Hindlimb muscle (tissue), 1 donor: ENCODE measurements around the gene IL19. TPM values are rescaled to one million over a fixed set of nuclear protein-coding genes. Genes with fewer than 3 reads are reported as not detected.
A peak's percentile ranks its signal among the peaks of the same experiment; 100 is the strongest.
"Not testable (repeated sequence)": the region's sequence is repeated elsewhere in the genome, so short reads cannot be mapped to it uniquely, and the experiment has no call there.

ENCODE experiments used
- DNase-seq: peaks from one replicate; pipeline ENCODE4 v3.0.0-alpha.2; 2013
- polyA plus RNA-seq: library from polyadenylated mRNA; unstranded; fragments of 120-200 nt; gene quantifications from one replicate; pipeline ENCODE4 v1.2.1, GENCODE V29; 2013; ENCODE audit not compliant: insufficient read length

IL19 gene
- polyA plus RNA-seq, 1 donor = not detected

DNA sequence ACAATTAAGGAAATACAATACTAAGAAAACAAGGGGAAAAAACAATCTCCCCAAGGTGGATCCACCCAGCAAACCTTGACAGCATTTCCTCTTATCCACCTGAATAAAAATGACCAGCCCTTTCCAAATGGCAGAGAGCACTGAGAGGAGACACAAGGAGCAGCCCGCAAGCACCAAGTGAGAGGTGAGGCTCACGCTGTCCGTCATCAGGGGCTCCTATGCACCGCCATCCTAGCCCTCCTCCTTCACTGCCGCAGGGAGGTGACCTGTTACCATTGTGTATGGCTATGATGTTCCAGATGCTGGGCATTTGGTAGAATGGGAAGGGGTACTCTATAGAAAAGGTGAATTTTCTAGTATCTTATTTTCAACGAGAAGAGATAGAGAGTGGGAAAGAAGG lies 63.6 kb downstream of the IL19 start:
- DNase-seq = no peak

DNA sequence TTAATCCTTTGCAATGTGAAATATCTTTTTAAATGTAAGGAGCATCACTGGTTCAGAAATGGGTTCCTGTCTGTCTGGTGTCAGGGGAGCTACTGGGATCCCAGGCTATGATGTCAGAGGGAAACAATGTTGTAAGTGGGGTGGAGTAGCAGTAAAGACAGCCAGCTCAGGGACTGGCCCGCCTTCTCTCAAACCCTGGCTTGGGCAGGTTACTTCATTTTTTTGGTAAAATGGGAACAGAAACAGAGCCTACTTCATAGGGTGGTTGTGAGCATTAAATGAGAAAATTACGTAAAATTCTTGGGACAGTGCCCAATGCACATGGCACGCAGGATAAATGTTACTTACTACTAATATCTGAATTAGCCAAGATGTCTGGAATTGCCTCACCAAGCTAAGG lies 64.1 kb downstream of the IL19 start:
- DNase-seq = no peak

DNA sequence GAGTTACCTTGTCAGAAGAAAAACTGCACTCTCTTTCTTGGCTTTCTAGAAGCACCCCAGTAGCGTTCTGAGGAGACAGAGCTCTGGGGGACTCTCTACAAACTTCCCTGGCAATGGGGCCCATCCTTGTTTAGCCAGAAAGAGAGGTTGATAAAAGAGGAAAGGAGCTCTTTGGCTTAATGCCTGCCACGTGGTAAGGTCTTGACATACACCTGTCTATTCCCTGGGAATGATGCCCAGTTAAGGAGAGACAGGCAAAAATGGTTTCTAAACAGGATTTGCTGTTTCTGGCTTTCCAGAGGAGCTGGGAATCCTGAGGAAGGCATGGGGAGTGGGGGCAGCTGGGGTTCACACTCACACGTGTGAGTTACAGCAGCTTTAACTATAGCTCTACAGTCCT lies 64.6 kb downstream of the IL19 start:
- DNase-seq = no peak

DNA sequence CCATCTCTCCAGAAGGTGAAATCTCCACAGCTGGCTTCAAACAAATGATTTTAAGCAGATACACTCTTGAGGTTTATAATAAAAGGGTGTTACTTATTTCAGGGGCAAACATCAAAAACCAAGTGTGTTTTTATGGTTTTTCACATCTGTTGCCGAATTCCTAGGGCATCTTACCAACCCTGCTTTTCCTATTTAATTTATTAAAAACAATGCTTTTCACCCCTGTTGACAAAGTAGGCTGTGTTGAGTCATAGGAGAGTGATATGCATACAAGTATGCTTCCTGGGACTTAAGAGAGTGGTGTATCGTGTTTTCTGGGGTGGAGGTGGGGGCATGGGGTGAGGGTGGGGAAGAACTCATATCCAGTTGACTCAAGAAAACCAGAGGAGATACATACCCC lies 65.5 kb downstream of the IL19 start:
- DNase-seq = no peak

DNA sequence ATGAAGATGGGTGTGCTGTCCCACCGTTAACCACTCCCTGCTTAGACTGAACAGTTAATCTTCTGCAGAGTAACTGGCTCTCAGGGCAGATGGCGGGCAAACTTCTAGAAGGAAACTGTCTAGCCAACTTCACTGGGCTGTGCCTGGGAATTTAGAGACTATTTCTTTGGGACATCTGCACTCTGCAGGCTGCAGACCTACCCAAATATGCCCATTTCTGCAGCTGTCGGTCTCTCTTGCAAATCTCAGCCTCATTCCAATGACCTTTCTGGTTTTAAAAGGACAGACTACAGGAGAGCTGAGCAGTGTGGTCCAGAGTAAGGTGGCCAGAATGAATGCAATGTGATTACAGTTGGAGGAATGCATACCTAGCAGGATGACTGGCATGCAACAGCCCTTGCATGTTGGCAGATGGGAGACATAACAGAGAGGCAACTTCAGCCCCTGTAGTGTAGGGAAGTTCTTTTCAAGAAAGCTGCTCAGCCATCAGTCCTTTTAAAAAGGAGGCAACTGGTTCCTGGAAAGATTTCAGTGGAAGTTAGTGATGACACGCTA lies 68.5 kb downstream of the IL19 start:
- no peak for DNase-seq

DNA sequence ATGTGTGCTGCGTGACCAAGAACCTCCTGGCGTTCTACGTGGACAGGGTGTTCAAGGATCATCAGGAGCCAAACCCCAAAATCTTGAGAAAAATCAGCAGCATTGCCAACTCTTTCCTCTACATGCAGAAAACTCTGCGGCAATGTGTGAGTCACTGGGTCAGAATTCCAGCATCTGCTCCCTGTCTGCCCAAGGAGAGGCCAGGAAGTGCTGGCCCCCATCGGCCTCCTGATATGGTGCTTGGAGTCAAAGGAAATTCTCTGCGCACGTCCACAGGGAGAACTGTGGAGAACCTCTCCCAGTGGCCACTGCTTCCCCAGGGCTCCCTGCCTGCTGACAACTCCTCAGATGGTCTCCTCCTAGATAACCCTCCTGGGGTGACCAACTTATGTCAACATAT lies 69.3 kb downstream of the IL19 start:
- no peak for DNase-seq

DNA sequence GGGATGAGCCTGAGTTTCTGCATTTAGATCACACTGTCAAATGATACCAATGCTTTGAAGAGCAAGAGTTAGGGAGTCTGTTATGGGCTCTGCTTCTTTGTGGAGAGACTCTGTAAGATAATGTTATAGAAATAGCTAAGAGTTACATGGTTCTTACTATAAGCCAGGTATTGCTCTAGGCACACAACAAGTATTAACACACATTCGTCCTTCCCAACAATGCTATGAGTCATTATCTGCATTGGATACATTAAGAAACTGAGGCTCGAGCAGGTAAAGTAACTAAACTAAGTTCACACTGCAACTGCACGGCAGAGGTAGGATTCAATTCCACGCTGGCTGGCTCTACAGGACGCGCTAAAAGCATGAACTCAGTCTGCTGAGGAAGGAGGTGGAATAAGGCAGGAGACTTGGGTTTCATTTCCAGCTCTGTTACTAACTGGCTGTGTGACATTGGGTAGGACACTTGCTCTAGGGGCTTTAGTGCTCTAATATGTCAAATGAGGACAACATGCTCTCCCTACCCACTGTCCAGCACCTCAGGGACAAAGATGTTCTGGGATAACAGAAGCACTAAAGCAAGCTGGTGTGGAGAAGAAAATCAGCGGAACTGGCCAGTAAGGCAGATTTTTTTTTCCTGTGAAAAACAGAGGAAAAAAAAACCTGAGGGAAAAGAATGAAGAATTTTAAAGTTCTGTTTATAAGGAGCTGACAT lies 71.2 kb downstream of the IL19 start:
- no peak for DNase-seq

DNA sequence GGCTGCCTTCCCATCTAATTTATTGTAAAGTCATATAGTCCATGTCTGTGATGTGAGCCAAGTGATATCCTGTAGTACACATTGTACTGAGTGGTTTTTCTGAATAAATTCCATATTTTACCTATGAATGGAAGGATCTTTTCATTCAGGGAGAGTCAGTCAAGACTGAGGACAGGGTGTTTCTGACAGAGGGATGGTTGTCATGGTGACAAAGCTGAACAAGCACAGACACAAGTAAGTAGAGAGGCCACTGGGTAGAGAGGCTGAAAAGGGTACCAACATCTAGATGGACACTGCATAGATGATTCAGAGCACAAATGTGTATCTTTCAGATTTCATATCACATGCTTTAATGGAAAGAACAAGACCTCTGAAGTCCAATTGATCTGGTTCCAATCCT lies 72.3 kb downstream of the IL19 start:
- no peak for DNase-seq

DNA sequence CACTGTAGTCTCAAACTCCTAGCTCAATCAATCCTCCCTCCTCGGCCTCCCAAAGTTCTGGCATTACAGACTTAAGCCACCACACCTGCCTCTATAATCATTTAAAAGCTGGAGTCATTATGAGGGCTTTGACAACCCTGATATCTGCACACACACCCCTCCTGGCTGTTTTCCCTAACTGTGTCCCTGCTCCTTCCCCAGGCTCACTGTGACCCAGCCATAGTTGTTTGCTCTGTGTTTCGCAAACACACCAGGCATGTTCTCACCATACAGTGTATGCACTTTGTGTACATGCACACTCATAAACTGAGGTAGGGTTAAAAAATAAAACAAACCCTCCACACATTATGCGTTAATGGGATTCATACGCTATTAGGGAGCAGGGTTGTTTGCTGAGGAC lies 73.1 kb downstream of the IL19 start:
- DNase-seq = no peak

DNA sequence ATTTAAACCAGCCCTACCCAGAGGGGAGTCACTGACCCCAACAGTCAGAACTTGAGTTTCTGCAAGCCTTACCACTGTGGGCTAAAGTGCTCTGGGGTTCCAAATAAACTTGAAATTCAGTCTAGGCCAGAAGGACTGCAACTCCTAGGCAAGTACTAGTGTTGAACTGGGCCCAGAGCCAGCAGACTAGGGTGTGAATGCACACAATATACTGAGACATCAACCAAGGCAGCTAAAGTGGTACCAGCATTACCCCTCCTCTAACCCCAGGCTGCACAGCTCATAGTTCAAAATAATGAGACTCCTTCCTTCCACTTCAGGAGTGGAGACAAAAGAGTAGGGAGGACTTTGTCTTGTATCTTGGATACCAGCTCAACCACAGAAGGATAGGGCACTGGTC lies 75.9 kb downstream of the IL19 start:
- no peak for DNase-seq

DNA sequence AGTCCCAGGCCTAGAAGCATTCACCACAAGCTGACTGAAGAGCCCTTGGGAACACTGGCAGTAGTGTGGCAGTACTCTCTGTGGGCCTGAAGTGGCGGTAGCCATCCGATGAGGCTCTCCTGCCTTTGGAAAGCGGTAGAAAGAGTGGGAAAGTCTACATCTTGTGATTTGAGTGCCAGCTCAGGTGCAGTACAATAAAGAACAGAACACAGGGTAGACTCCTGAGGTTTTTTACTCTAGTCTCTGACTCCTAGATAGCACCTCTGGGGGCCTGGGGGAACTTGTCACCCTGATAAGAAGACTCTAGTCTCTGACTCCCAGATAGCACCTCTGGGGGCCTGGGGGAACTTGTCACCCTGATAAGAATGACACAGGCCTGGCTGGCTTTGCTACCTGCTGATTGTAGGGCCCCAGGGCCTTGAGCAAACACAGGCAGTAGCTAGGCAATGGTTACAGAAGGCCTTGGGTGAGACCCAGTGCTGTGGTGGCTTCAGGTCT lies 76.8 kb downstream of the IL19 start:
- DNase-seq = no peak

DNA sequence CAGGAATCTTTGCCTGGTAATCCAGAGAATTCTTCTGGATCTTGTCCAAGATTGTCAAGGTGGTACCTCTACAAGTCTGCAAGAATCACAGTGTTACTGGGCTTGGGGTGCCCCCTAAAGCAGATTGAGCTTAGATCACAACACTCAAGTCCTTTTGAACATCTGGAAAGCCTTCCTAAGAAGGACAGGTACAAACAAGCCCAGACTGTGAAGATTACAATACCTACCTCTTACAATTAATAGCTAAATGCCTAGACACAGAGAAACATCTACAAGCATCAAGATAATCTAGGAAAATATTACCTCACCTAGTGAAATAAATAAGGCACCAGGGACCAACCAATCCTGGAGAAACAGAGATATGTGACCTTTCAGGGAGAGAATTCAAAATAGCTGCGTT lies 77.4 kb downstream of the IL19 start:
- DNase-seq = no peak

DNA sequence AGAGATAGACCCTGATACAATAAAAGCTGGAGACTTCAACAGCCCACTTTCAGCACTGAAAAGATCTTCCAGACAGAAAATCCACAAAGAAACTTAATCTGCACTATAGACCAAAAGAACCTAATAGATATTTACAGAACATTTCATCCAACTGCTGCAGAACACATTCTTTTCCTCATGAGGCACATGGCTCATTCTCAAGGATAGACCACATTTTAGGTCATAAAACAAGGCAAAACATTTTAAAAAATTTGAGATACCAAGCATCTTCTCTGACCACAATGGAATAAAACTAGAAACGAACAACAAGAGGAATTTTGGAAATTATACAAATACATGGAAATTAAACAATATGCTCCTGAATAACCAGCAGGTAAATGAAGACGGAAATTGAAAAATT lies 79.8 kb downstream of the IL19 start:
- DNase-seq = no peak

DNA sequence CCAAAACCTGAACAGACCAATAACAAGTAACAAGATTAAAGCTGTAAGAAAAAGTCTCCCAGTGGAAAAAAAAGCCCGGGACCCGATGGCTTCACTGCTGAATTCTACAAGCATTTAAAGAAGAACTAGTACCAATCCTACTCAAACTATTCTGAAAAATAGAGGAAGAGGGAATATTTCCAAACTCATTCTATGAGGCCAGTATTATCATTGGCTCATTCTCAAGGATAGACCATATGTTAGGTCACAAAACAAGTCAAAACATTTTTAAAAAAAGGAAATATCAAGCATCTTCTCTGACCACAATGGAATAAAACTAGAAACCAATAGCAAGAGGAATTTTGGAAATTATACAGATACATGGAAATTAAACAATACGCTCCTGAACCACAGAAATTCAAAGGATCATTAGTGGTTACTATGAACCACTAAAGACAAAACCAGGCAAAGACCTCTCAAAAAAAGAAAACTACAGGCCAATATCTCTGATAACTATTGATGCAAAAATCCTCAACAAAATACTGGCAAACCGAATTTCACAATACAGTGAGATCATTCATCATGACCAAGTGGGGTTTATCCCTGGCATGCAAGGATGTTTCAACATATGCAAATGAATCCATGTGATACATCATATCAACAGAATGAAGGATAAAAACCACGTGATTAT lies 80.9 kb downstream of the IL19 start:
- DNase-seq = no peak

DNA sequence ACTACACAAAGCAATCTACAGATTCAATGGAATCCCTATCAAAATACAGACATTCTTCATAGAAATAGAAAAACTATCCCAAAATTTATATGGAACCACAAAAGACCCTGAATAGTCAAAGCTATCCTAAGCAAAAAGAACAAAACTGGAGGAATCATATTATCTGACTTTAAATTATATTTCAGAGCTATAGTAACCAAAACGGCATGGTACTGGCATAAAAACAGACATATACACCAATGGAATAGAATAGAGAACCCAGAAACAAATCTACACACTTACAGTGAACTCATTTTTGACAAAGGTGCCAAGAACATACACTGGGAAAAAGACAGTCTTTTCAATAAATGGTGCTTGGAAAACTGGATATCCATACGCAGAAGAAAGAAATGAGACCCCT lies 82.1 kb downstream of the IL19 start:
- DNase-seq = not testable (repeated sequence)

DNA sequence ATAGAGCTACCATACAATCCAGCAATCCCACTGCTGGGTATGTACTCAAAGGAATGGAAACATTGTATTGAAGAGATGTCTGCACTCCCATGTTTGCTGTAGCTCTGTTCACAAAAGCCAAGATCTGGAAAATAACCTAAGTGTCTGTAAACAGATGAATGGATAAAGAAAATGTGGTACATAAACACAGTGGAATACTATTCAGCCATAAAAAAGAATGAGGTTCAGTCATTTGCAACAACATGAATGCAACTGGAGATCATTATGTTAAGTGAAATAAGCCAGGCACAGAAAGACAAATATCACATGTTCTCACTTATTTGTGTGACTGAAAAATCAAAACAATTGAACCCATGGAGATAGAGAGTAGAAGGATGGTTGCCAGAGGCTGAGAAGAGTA lies 83.1 kb downstream of the IL19 start:
- not testable (repeated sequence) for DNase-seq

DNA sequence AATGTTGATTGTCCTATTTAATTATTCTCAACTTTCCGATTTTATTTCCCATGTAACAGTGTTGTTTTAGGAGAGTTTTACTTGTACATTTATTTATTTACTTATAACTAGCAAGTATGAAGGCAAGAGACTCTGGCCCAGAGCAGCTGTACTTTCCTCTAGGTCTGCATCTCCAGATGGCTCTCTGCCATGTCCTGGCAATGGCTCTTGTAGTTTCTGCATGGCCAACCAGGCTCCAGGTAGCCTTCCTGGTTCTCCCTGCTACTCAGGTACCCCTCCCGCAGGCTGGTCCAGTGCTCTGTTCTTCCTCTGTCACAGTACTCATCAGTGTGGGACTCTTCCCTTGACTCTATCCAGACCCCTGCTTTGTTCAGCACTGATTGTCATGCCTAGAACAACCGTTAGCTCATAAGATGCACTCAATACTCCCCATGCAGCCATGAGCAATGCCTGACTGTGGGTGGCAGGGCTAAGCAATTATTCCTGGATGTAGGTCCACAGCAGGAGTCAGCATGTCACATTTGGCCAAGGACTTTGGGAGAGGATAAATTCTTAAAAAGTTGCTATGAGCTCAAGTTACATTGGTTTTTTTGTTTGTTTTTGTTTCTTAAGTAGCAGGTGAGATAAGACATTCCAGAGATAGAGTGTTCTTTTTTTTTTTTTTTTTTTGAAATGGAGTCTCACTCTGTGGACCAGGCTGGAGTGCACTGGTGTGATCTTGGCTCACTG lies 84.0 kb downstream of the IL19 start:
- DNase-seq = no peak

DNA sequence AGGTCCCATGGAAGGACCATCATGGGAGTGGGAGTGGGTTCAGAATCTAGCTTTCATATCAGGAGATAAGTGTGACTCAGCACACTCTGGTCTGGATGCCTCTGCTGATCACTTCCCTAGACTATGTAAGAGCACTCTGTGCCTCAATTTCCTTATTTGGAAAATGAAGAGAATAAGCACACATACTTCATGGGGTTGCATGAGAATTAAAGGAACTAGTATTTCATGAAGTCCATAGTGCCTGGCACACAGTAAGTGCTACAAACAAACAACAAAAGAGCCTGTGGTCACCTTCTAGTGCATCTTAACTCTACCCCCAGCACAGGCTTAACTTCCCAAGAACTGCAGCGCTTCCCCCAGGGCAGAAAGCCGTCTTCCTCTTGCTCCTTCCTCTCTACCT lies 85.3 kb downstream of the IL19 start:
- no peak for DNase-seq

DNA sequence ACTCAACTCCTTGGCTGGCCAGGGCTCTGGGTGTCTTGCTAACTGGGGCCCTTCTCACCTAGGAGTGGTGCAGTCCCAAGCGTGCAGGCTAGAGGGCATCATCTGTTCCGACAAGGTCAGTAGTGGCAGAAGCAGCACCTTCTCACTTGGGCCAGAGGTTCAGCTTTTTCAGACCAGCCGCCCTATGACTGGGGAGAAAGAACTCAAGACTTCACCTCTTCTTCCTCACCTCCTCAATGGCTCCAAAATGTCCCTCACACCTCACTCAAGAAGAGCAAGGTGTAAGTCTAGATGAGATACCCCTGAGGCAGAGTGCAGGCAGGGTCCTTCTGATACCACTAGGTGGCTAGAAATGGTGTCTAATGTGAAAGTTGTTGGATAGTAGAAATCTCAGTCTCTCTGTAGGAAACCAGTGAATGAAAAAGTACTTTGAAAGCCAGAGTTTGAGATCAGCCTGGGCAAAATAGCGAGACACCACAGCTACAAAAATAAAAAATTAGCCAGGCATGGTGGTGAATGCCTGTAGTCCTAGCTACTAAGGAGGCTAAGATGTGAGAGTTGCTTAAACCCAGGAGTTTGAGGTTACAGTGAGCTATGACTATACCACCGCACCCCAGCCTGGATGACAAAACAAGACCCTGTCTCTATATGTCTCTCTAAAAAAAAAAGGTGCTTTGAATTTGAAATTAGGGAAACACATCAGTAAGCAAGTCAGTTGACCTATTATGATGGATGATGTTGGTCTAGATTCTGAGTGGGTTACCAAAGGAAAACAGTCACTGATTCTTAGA lies 86.3 kb downstream of the IL19 start:
- DNase-seq = no peak

DNA sequence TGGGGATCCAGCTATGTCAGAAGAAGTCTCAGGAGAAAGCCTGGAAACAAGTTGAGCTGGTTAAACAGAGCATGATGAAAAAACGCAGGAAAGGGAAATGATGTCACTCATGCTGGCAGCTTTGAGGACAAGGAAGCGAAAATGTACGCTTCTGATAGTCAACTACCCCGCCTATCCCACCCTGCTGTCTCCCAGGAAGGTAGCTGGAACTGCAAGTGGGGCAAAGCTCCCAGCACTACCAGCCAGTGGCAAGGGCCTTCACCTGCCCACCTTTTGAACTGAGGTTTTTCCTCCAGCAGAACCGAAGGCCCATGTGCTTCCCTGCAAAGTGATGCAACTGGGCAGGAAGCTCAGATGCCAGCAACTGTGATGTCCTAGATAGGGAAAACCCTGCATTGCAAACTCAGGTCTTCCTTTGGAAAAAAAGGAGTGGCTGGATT lies 88.5 kb downstream of the IL19 start:
- peak; percentile 4 for DNase-seq

DNA sequence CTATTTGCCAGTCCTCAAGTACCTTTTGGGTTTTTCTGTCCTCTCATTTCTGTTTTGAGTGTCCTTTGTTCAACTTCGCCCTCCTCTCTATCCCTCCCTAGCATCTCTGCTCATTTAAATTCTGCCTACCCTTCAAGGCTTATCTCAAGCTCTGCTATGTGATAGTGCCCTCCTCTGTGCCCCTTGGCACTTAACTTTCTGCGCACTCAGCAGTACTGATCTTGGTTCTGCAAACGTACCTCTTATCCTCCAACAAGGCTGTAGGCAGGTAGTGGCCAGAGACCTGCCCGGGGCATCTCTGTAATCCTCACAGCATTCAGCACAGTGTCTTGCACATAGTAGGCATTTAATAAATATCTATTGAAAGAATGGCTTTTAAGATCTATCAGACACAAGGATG lies 89.6 kb downstream of the IL19 start:
- DNase-seq = no peak

DNA sequence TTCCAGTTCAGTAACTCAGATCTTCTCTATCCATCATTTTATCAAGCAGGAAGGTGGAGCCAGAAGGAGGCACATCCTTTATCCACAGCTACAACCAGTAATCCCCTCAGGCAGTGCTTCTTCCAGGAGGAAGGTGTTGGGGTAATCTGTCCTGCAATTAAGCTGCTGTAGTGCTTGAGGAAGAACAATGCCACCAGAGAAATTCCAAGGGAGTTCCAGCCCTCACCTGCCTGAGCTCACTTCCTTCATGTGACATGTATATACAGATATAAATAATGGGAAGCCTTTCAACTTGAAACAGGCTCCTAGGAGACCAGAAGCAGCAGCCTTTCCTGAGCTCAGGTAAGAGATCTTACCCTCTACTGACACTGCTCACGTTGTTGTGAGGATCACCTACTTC lies 92.7 kb downstream of the IL19 start:
- no peak for DNase-seq
